GM12873 (cell line): ENCODE measurements around the gene LAMC2.

ENCODE experiments used
- TF ChIP-seq, protein P1 (sequence below): IDR thresholded peaks from 2 replicates; pipeline ENCODE4 v1.5.1; 2012; ENCODE audit warnings: low read depth, mild to moderate bottlenecking, moderate library complexity, low read length, control low read depth; ENCODE audit not compliant: insufficient read depth; ENCODE audit errors: missing control alignments

The LAMC2 gene

DNA sequence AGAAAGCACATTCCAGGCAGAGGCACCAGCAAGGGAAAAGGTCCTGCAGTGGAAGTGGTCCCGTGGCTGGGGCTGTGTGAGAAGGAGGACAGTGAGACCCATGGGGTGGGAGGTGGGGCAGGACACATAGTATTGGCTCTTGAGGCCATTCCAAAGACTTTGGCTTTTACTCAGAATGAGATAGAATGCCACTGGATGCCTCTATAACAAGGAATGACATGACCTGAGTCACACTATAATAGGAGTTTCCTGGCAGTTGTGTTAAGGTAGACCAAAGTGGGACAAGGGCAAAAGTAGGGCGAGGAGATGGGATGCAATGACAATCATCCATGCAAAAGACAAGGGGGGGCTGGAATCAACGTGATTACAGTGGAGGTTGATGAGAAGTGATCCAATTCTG lies 24.7 kb upstream of the LAMC2 start:
- TF ChIP-seq, protein P1, sequence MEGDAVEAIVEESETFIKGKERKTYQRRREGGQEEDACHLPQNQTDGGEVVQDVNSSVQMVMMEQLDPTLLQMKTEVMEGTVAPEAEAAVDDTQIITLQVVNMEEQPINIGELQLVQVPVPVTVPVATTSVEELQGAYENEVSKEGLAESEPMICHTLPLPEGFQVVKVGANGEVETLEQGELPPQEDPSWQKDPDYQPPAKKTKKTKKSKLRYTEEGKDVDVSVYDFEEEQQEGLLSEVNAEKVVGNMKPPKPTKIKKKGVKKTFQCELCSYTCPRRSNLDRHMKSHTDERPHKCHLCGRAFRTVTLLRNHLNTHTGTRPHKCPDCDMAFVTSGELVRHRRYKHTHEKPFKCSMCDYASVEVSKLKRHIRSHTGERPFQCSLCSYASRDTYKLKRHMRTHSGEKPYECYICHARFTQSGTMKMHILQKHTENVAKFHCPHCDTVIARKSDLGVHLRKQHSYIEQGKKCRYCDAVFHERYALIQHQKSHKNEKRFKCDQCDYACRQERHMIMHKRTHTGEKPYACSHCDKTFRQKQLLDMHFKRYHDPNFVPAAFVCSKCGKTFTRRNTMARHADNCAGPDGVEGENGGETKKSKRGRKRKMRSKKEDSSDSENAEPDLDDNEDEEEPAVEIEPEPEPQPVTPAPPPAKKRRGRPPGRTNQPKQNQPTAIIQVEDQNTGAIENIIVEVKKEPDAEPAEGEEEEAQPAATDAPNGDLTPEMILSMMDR = no peak

DNA sequence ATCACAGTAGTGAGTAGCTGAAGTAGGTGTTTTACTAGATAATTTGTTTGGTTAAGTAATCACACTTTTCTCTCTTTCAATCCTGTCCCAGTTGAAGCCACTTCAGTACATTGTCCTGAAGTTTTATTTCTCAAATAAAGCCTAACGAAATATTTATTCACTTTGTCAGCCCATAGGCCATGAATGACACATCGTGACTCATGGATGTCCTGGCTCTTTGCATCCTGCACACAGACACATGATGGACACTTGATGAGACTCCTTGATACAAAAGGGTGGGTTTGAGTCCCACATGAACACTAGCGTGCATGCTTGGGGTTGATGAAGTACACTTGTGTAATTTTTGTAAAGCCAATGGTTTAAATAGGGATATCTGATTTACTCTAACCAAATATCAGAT lies 22.7 kb upstream of the LAMC2 start:
- TF ChIP-seq, protein P1 = no peak

DNA sequence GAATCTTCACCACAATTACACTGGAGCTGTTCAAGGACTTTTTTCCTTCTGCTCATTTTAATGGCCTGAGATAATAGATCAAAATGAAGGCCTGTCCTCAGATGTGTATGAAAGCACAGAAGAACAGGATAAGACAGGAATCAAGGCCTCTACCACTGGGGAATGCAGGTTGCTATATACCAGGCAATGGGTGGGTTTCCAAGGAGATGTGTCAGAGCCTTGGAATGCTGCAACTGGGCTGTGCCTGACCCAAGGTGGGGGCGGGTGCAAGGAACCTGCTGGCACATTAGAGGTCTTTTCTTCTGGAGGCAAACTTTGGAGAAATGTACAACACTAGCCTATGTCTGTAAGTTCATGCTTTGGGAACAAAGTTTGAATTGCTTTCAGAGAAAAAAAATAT lies 21.7 kb upstream of the LAMC2 start:
- TF ChIP-seq, protein P1 = no peak

DNA sequence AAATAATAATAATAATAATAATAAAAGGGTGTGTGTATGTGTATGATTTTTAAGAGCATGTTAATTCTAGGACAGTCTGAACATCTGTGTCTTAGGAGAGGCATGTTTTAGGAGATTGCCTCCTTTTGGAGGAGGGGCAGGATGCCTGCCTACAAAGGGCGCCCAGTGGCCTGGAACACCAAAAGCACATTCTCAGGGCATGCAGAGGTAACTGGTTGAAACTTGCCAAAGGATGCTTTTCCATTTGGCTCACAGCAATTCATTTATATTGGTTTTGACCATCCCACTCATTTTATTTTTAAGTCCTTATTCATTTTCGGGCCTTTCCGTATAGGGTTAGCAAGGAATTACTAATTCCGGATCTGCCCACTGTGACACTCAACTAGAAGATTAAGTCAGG lies 21.1 kb upstream of the LAMC2 start:
- TF ChIP-seq, protein P1 = no peak

DNA sequence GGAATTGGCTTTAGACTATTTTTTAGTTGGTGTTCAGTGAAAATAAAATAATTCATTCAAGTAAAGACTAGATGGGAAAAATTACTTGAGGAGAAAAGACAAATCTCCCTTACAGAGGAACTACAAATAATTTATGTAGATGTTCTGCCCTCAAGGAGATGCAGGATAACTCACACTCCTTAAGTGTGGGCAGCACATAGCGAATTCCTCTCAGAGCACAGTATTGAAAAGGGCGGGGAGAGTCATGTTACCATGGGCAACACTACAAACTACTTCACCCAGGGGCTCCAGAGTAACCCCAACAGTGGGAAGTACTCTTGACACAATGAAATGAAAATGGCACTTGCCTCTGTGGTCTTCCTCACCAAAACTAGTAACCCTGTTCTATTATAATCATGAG lies 20.6 kb upstream of the LAMC2 start:
- TF ChIP-seq, protein P1 = no peak

DNA sequence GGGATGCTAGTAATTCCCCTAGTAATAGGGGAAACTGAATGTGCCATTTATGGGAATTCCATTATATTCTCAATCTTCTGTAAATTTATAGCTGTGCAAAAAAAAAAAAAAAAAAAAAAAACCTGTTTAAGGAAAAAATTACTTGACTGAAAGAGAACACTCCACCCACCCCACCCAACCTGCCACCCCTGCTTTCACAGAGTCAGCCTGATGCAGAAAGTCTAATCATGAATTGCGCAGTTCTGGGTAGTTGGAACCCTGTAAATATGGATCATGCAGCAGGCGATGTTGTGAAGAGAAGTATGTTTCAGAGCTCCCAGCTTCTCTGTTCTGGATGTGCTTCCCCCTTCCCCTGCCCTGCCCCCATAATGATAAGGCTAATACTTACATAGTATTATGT lies 19.6 kb upstream of the LAMC2 start:
- TF ChIP-seq, protein P1 = no peak

DNA sequence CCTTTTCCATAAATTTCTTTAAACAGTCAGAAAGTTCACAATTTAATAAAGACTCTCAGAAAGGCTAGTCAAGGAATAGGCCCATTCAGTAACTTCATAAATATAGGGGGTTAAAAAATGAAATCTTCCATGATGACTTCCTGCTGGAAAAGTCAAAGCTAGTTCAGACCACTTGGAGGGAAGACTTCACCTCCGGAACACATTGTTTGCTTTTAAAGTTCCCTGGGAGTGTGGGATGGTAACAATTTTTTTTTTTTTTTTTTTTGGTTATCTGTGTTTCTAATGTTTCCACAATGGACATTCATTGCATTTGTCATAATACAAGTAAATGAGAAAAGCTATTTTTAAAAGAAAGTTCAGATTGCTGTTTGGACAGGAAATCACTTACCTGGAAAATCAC lies 18.4 kb upstream of the LAMC2 start:
- TF ChIP-seq, protein P1 = no peak
